ENCODE data around the gene PACRG. TPM values are rescaled to one million over a fixed set of nuclear protein-coding genes. Genes with fewer than 3 reads are reported as not detected.

PACRG gene
- total RNA-seq, 1 experiment from 2014 or later: 0.44 TPM

DNA sequence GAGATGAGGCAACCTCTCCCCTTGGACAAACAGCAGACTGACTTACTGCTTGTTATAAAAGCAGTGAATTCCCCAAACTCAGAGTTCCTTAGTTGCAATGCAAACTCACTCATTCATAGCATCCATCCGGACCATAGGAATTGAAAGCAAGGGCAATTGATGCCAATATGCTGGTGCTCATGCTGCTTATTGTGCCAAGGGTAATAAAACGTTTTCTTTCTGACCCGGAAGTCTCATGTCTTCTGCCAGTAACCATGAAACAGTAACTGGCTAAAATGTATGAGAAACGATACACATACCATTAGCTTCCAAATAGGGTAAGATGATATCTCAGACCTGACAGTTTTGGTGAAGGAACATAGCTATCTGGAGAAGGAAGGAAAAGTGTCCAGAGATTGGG, 18.3 kb upstream of the PACRG start:
- Mint-ChIP-seq H3K4me1 (peaks cover 11% of the 10 kb centered on the region), H3K27me3 (ENCODE audit: low read depth) (no peaks in the 10 kb centered on the region), H3K4me3 (no peak overlapping the region), H3K27ac (no peak overlapping the region), H3K36me3 (peaks cover 4% of the 10 kb centered on the region), H3K9me3 (peaks cover 13% of the 10 kb centered on the region)
- CTCF ChIA-PET: no interaction called here
- ATAC-seq (no peak), DNase-seq (ENCODE audit: low spot score) (no peak)
- TF ChIP-seq, protein P1, sequence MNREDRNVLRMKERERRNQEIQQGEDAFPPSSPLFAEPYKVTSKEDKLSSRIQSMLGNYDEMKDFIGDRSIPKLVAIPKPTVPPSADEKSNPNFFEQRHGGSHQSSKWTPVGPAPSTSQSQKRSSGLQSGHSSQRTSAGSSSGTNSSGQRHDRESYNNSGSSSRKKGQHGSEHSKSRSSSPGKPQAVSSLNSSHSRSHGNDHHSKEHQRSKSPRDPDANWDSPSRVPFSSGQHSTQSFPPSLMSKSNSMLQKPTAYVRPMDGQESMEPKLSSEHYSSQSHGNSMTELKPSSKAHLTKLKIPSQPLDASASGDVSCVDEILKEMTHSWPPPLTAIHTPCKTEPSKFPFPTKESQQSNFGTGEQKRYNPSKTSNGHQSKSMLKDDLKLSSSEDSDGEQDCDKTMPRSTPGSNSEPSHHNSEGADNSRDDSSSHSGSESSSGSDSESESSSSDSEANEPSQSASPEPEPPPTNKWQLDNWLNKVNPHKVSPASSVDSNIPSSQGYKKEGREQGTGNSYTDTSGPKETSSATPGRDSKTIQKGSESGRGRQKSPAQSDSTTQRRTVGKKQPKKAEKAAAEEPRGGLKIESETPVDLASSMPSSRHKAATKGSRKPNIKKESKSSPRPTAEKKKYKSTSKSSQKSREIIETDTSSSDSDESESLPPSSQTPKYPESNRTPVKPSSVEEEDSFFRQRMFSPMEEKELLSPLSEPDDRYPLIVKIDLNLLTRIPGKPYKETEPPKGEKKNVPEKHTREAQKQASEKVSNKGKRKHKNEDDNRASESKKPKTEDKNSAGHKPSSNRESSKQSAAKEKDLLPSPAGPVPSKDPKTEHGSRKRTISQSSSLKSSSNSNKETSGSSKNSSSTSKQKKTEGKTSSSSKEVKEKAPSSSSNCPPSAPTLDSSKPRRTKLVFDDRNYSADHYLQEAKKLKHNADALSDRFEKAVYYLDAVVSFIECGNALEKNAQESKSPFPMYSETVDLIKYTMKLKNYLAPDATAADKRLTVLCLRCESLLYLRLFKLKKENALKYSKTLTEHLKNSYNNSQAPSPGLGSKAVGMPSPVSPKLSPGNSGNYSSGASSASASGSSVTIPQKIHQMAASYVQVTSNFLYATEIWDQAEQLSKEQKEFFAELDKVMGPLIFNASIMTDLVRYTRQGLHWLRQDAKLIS (CRISPR knock-in tag; IDR thresholded peaks at IDR 0.05; ENCODE audit: borderline replicate concordance): no peak
- TF ChIP-seq GTF2I (CRISPR knock-in tag; conservative IDR thresholded peaks at IDR 0.05) (no peak), FOXJ3 (CRISPR knock-in tag; IDR thresholded peaks at IDR 0.05; ENCODE audit: borderline replicate concordance) (no peak), ZNF423 (CRISPR knock-in tag; IDR thresholded peaks at IDR 0.05) (no peak), ESRRA (CRISPR knock-in tag; IDR thresholded peaks at IDR 0.05; ENCODE audit: borderline replicate concordance) (no peak)
- TF ChIP-seq, protein P2, sequence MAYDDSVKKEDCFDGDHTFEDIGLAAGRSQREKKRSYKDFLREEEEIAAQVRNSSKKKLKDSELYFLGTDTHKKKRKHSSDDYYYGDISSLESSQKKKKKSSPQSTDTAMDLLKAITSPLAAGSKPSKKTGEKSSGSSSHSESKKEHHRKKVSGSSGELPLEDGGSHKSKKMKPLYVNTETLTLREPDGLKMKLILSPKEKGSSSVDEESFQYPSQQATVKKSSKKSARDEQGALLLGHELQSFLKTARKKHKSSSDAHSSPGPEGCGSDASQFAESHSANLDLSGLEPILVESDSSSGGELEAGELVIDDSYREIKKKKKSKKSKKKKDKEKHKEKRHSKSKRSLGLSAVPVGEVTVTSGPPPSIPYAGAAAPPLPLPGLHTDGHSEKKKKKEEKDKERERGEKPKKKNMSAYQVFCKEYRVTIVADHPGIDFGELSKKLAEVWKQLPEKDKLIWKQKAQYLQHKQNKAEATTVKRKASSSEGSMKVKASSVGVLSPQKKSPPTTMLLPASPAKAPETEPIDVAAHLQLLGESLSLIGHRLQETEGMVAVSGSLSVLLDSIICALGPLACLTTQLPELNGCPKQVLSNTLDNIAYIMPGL (CRISPR knock-in tag; IDR thresholded peaks at IDR 0.05): no peak
- TF ChIP-seq, protein P3, sequence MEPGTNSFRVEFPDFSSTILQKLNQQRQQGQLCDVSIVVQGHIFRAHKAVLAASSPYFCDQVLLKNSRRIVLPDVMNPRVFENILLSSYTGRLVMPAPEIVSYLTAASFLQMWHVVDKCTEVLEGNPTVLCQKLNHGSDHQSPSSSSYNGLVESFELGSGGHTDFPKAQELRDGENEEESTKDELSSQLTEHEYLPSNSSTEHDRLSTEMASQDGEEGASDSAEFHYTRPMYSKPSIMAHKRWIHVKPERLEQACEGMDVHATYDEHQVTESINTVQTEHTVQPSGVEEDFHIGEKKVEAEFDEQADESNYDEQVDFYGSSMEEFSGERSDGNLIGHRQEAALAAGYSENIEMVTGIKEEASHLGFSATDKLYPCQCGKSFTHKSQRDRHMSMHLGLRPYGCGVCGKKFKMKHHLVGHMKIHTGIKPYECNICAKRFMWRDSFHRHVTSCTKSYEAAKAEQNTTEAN (CRISPR knock-in tag; IDR thresholded peaks at IDR 0.05): no peak
- TF ChIP-seq, protein P4, sequence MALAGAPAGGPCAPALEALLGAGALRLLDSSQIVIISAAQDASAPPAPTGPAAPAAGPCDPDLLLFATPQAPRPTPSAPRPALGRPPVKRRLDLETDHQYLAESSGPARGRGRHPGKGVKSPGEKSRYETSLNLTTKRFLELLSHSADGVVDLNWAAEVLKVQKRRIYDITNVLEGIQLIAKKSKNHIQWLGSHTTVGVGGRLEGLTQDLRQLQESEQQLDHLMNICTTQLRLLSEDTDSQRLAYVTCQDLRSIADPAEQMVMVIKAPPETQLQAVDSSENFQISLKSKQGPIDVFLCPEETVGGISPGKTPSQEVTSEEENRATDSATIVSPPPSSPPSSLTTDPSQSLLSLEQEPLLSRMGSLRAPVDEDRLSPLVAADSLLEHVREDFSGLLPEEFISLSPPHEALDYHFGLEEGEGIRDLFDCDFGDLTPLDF (CRISPR knock-in tag; IDR thresholded peaks at IDR 0.05): no peak
- TF ChIP-seq, protein P5, sequence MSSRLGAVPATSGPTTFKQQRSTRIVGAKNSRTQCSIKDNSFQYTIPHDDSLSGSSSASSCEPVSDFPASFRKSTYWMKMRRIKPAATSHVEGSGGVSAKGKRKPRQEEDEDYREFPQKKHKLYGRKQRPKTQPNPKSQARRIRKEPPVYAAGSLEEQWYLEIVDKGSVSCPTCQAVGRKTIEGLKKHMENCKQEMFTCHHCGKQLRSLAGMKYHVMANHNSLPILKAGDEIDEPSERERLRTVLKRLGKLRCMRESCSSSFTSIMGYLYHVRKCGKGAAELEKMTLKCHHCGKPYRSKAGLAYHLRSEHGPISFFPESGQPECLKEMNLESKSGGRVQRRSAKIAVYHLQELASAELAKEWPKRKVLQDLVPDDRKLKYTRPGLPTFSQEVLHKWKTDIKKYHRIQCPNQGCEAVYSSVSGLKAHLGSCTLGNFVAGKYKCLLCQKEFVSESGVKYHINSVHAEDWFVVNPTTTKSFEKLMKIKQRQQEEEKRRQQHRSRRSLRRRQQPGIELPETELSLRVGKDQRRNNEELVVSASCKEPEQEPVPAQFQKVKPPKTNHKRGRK (CRISPR knock-in tag; IDR thresholded peaks at IDR 0.05; ENCODE audit: borderline replicate concordance): no peak
- POLR2A ChIA-PET: no interaction called here

DNA sequence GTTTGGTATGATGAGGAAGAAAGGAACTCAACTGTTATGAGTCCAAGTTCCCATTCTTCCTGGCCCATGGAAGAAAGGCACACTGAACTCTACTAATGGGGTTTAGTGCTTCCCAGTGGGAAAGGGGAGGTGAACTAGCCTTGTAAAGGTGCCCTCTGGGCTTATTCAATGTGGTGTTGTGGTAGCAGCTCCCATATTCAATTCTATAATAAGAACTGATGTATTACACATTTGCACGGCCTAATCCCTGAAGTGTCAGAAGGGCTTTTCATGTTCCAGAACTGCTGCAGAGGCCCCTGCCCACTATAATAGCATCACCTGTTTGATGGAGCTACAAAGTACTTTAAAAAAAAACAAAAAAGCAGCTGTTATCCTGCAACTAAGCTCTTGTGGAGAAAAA, 17.4 kb upstream of the PACRG start:
- peaks cover 4% of the 10 kb centered on the region for H3K36me3 Mint-ChIP-seq
- CTCF ChIA-PET: no interaction called here
- TF ChIP-seq, protein P3 (CRISPR knock-in tag; IDR thresholded peaks at IDR 0.05): no peak
- TF ChIP-seq, protein P6, sequence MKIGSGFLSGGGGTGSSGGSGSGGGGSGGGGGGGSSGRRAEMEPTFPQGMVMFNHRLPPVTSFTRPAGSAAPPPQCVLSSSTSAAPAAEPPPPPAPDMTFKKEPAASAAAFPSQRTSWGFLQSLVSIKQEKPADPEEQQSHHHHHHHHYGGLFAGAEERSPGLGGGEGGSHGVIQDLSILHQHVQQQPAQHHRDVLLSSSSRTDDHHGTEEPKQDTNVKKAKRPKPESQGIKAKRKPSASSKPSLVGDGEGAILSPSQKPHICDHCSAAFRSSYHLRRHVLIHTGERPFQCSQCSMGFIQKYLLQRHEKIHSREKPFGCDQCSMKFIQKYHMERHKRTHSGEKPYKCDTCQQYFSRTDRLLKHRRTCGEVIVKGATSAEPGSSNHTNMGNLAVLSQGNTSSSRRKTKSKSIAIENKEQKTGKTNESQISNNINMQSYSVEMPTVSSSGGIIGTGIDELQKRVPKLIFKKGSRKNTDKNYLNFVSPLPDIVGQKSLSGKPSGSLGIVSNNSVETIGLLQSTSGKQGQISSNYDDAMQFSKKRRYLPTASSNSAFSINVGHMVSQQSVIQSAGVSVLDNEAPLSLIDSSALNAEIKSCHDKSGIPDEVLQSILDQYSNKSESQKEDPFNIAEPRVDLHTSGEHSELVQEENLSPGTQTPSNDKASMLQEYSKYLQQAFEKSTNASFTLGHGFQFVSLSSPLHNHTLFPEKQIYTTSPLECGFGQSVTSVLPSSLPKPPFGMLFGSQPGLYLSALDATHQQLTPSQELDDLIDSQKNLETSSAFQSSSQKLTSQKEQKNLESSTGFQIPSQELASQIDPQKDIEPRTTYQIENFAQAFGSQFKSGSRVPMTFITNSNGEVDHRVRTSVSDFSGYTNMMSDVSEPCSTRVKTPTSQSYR (CRISPR knock-in tag; IDR thresholded peaks at IDR 0.05): no peak
- TF ChIP-seq, protein P7, sequence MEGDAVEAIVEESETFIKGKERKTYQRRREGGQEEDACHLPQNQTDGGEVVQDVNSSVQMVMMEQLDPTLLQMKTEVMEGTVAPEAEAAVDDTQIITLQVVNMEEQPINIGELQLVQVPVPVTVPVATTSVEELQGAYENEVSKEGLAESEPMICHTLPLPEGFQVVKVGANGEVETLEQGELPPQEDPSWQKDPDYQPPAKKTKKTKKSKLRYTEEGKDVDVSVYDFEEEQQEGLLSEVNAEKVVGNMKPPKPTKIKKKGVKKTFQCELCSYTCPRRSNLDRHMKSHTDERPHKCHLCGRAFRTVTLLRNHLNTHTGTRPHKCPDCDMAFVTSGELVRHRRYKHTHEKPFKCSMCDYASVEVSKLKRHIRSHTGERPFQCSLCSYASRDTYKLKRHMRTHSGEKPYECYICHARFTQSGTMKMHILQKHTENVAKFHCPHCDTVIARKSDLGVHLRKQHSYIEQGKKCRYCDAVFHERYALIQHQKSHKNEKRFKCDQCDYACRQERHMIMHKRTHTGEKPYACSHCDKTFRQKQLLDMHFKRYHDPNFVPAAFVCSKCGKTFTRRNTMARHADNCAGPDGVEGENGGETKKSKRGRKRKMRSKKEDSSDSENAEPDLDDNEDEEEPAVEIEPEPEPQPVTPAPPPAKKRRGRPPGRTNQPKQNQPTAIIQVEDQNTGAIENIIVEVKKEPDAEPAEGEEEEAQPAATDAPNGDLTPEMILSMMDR (IDR thresholded peaks at IDR 0.05): no peak
- TF ChIP-seq, protein P8, sequence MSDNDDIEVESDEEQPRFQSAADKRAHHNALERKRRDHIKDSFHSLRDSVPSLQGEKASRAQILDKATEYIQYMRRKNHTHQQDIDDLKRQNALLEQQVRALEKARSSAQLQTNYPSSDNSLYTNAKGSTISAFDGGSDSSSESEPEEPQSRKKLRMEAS (CRISPR knock-in tag; IDR thresholded peaks at IDR 0.05): no peak
- TF ChIP-seq KAT7 (CRISPR knock-in tag; IDR thresholded peaks at IDR 0.05; ENCODE audit: borderline replicate concordance) (no peak), ZNF232 (CRISPR knock-in tag; IDR thresholded peaks at IDR 0.05) (no peak), ZNF263 (CRISPR knock-in tag; IDR thresholded peaks at IDR 0.05; ENCODE audit: low read depth) (no peak), OVOL2 (CRISPR knock-in tag; IDR thresholded peaks at IDR 0.05; ENCODE audit: borderline replicate concordance) (no peak), ELF4 (CRISPR knock-in tag; IDR thresholded peaks at IDR 0.05; ENCODE audit: low read depth) (no peak)
- TF ChIP-seq, protein P9, sequence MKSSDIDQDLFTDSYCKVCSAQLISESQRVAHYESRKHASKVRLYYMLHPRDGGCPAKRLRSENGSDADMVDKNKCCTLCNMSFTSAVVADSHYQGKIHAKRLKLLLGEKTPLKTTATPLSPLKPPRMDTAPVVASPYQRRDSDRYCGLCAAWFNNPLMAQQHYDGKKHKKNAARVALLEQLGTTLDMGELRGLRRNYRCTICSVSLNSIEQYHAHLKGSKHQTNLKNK (CRISPR knock-in tag; IDR thresholded peaks at IDR 0.05): no peak

More for the DNA sequence above, 17.4 kb upstream of the PACRG start:
- peaks cover 13% of the 10 kb centered on the region for H3K9me3 Mint-ChIP-seq
- DNase-seq (ENCODE audit: low spot score) (no peak), ATAC-seq (no peak)
- POLR2A ChIA-PET: no interaction called here
- H3K27ac Mint-ChIP-seq: no peak overlapping the region
- no peak overlapping the region for H3K4me3 Mint-ChIP-seq
- peaks cover 19% of the 10 kb centered on the region for H3K4me1 Mint-ChIP-seq
- H3K27me3 Mint-ChIP-seq (ENCODE audit: low read depth): no peaks in the 10 kb centered on the region
